CD14-positive monocyte (primary cell): ENCODE results near the gene FGD4. TPM values are rescaled to one million over a fixed set of nuclear protein-coding genes. Genes with fewer than 3 reads are reported as not detected.

Experiments
- DNase-seq, 3 donors: peaks; one replicate each; pipeline ENCODE4 v3.0.0-alpha.2; 2011 to 2022
- H2AFZ ChIP-seq: 2 replicates; pipeline ENCODE4 v1.6.0; 2012; ENCODE audit warnings: mild to moderate bottlenecking, low read depth, low read length, inconsistent platforms; ENCODE audit not compliant: insufficient read depth, poor library complexity, severe bottlenecking
- H3K27ac ChIP-seq, 2 donors: 1 replicate in 1 of 2; 2 replicates in 1 of 2; pipeline ENCODE4 v1.5.1; 2012 to 2013; ENCODE audit warnings: low read length in 2 of 2, control low read depth in 1 of 2, inconsistent platforms in 1 of 2, low read depth in 1 of 2, mild to moderate bottlenecking in 1 of 2
- H3K27me3 ChIP-seq, 2 donors: one replicate each; pipeline versions ENCODE4 v1.6.0 to v1.6.1; 2011 to 2013; ENCODE audit warnings: low read length in 2 of 2; ENCODE audit not compliant: control insufficient read depth in 2 of 2, insufficient read depth in 2 of 2
- H3K36me3 ChIP-seq, 2 donors: replicated peaks in 1 of 2; 1 replicate in 1 of 2; 2 replicates in 1 of 2; pipeline versions ENCODE4 v1.5.1 to v1.6.1; 2012 to 2013; ENCODE audit warnings: low read length in 2 of 2, control low read depth in 1 of 2, inconsistent platforms in 1 of 2, mild to moderate bottlenecking in 1 of 2; ENCODE audit not compliant: insufficient read depth in 2 of 2, control insufficient read depth in 1 of 2
- H3K4me1 ChIP-seq, 2 donors: 1 replicate in 1 of 2; 2 replicates in 1 of 2; pipeline versions ENCODE4 v1.5.1 to v1.6.1; 2012 to 2013; ENCODE audit warnings: low read length in 2 of 2, control low read depth in 1 of 2, inconsistent platforms in 1 of 2, mild to moderate bottlenecking in 1 of 2, moderate library complexity in 1 of 2; ENCODE audit not compliant: insufficient read depth in 2 of 2, control insufficient read depth in 1 of 2
- H3K4me2 ChIP-seq: replicated peaks from 2 replicates; pipeline ENCODE3; 2012; ENCODE audit warnings: low read length, moderate library complexity, mild to moderate bottlenecking; ENCODE audit not compliant: poor library complexity, severe bottlenecking; ENCODE audit errors: extremely low read depth
- H3K4me3 ChIP-seq, 3 experiments: fragments of 200-600 bp in 1 of 3; sonication (generic) in 1 of 3; replicated peaks in 1 of 3; 1 replicate in 2 of 3; 2 replicates in 1 of 3; pipeline ENCODE4 v1.5.1; 2011 to 2013; ENCODE audit warnings: low read length in 3 of 3, mild to moderate bottlenecking in 3 of 3, control low read depth in 2 of 3, low read depth in 2 of 3, inconsistent platforms in 1 of 3, moderate library complexity in 1 of 3
- H3K79me2 ChIP-seq: 2 replicates; pipeline ENCODE4 v1.6.0; 2012; ENCODE audit warnings: mild to moderate bottlenecking, control low read depth, inconsistent platforms, low read length, moderate library complexity; ENCODE audit not compliant: insufficient read depth
- H3K9ac ChIP-seq: 2 replicates; pipeline ENCODE4 v1.6.0; 2017; ENCODE audit warnings: low read length, mild to moderate bottlenecking; ENCODE audit not compliant: insufficient read depth, poor library complexity, severe bottlenecking
- H3K9me3 ChIP-seq, 2 donors: replicated peaks in 1 of 2; 1 replicate in 1 of 2; 2 replicates in 1 of 2; pipeline versions ENCODE4 v1.5.1 to v1.6.1; 2012 to 2013; ENCODE audit warnings: low read length in 2 of 2, control low read depth in 1 of 2; ENCODE audit not compliant: control insufficient read depth in 1 of 2, insufficient read depth in 1 of 2
- H4K20me1 ChIP-seq: 2 replicates; pipeline ENCODE4 v1.6.0; 2012; ENCODE audit warnings: mild to moderate bottlenecking, low read length, control low read depth, moderate library complexity; ENCODE audit not compliant: insufficient read depth
- H3K27ac Mint-ChIP-seq, 7 donors: one replicate each; pipeline ENCODE4 v1.8.0; 2020; ENCODE audit warnings: mild to moderate bottlenecking in 7 of 7, mixed read lengths in 7 of 7, moderate library complexity in 6 of 7, inconsistent platforms in 2 of 7
- H3K27me3 Mint-ChIP-seq, 3 donors: one replicate each; pipeline ENCODE4 v1.8.0; 2021 to 2022; ENCODE audit warnings: low read depth in 3 of 3, mild to moderate bottlenecking in 3 of 3, mixed read lengths in 3 of 3, moderate library complexity in 3 of 3, inconsistent platforms in 1 of 3
- H3K36me3 Mint-ChIP-seq, 2 donors: one replicate each; pipeline ENCODE4 v1.8.0; 2020; ENCODE audit warnings: mixed read lengths in 2 of 2, inconsistent platforms in 1 of 2, mild to moderate bottlenecking in 1 of 2
- H3K4me1 Mint-ChIP-seq: one replicate; pipeline ENCODE4 v1.8.0; 2020; ENCODE audit warnings: mild to moderate bottlenecking, mixed read lengths
- H3K4me3 Mint-ChIP-seq, 2 donors: one replicate each; pipeline ENCODE4 v1.8.0; 2020; ENCODE audit warnings: mild to moderate bottlenecking in 2 of 2, mixed read lengths in 2 of 2, moderate library complexity in 1 of 2
- H3K9me3 Mint-ChIP-seq, 7 donors: one replicate each; pipeline ENCODE4 v1.8.0; 2020 to 2022; ENCODE audit warnings: mixed read lengths in 7 of 7, mild to moderate bottlenecking in 6 of 7, moderate library complexity in 6 of 7, inconsistent platforms in 2 of 7
- CTCF ChIP-seq: fragments of 200-600 bp; IDR thresholded peaks from one replicate; pipeline ENCODE4 v1.8.0; 2022; ENCODE audit warnings: antibody characterized with exemption, mild to moderate bottlenecking
- WGBS: methylation state at CpG from one replicate; pipeline ENCODE4 v1.1.5; 2013; ENCODE audit warnings: missing lambda C conversion rate; ENCODE audit not compliant: insufficient coverage; 5-methylcytosine and 5-hydroxymethylcytosine counted together
- intact Hi-C, 2 donors: fragments of 100-400 bp; cut with micrococcal nuclease; formaldehyde crosslinking; loops; one replicate each; pipeline versions ENCODE4 v1.15.0 to v1.15.1; 2023
- polyA plus RNA-seq, 3 donors: library from polyadenylated mRNA; depleted of rRNA in 1 of 3; unstranded in 2 of 3; stranded (reverse) in 1 of 3; fragments of 300-500 nt in 2 of 3; fragments of >200 nt in 1 of 3; fragmentation: Illumina TruSeq in 2 of 3; gene quantifications; 1 replicate in 2 of 3; 2 replicates in 1 of 3; pipeline ENCODE4 v1.2.3, GENCODE V29; 2012 to 2021

The FGD4 gene
- polyA plus RNA-seq, 3 donors = 5.3 to 34.4 (median 6.0) TPM

- H4K20me1 ChIP-seq = no peaks in the 10 kb centered on the region
- Mint-ChIP-seq H3K4me1 (peaks cover 76% of the 10 kb centered on the region), H3K27me3 (peaks cover 0 to 7% (median 0%) of the 10 kb centered on the region in 3 donors), H3K36me3 (peaks cover 41 to 68% of the 10 kb centered on the region in 2 donors), H3K4me3 (no peak overlapping the region), H3K27ac (peak overlapping the region; percentile 26 to 92 (median 81)), H3K9me3 (peaks cover 0 to 5% (median 0%) of the 10 kb centered on the region in 7 donors)
- 0% methylated on average over 1 of the region's 2 CpGs for WGBS
- no peak for TF ChIP-seq CTCF
- intact Hi-C loops = loop anchor here in 1 of 2 donors (10.0 kb wide), 1 partner anchor 52 kb away; no protein-coding TSS in a partner anchor
- peaks cover 72% of the 10 kb centered on the region for H3K79me2 ChIP-seq
- no peak overlapping the region for H2AFZ ChIP-seq
- H3K4me3 ChIP-seq = no peak overlapping the region
- no peak overlapping the region for H3K4me2 ChIP-seq
- DNase-seq = peak in 1 of 3 donors; percentile 73
- H3K4me1 ChIP-seq = peaks cover 63 to 80% of the 10 kb centered on the region in 2 donors
- peak overlapping the region in 1 of 2 donors; percentile 71 for H3K27ac ChIP-seq
- H3K9me3 ChIP-seq = no peaks in the 10 kb centered on the region
- no peaks in the 10 kb centered on the region for H3K27me3 ChIP-seq
- no peak overlapping the region for H3K9ac ChIP-seq
- peaks cover 19 to 50% of the 10 kb centered on the region in 2 donors for H3K36me3 ChIP-seq
These were observed 187.0 kb downstream of the FGD4 start for GRCh38 chr12:32586390-32586789.

- peak; percentile 34 to 70 (median 67) for DNase-seq
- H3K27me3 ChIP-seq = no peaks in the 10 kb centered on the region
- no peaks in the 10 kb centered on the region for H4K20me1 ChIP-seq
- peaks cover 10 to 41% of the 10 kb centered on the region in 2 donors for H3K36me3 ChIP-seq
- Mint-ChIP-seq H3K36me3 (peaks cover 34 to 62% of the 10 kb centered on the region in 2 donors), H3K4me1 (peaks cover 70% of the 10 kb centered on the region), H3K27me3 (peaks cover 0 to 7% (median 0%) of the 10 kb centered on the region in 3 donors), H3K27ac (peak overlapping the region; percentile 88 to 98 (median 94)), H3K4me3 (peak overlapping the region; percentile 43 to 64), H3K9me3 (peaks cover 0 to 5% (median 0%) of the 10 kb centered on the region in 7 donors)
- 88% methylated on average over 2 of the region's 4 CpGs for WGBS
- peaks cover 56 to 72% of the 10 kb centered on the region in 2 donors for H3K4me1 ChIP-seq
- peak overlapping the region in 1 of 3 experiments; percentile 47 for H3K4me3 ChIP-seq
- no peak for TF ChIP-seq CTCF
- no peak overlapping the region for H2AFZ ChIP-seq
- intact Hi-C loops = loop anchor here in 1 of 2 donors (10.0 kb wide), 1 partner anchor 53 kb away; no protein-coding TSS in a partner anchor
- H3K9ac ChIP-seq = no peak overlapping the region
- H3K4me2 ChIP-seq = peak overlapping the region; percentile 58
- H3K79me2 ChIP-seq = peaks cover 71% of the 10 kb centered on the region
- H3K27ac ChIP-seq = peak overlapping the region; percentile 87 to 89
- no peaks in the 10 kb centered on the region for H3K9me3 ChIP-seq
These were observed 188.5 kb downstream of the FGD4 start for GRCh38 chr12:32587581-32588495.
